Fibroblast of mammary gland (primary cell): Measurements from ENCODE around the gene PCNX3.

Experiments used
- DNase-seq: peaks from one replicate; pipeline ENCODE4 v3.0.0-alpha.2; 2010; ENCODE audit warnings: low read depth
- H3K4me3 ChIP-seq: 2 replicates; pipeline ENCODE4 v1.5.1; 2011; ENCODE audit warnings: low read depth, mild to moderate bottlenecking, low read length, moderate library complexity; ENCODE audit not compliant: control insufficient read depth
- CTCF ChIP-seq: conservative IDR thresholded peaks from 2 replicates; pipeline ENCODE4 v1.5.1; 2011; ENCODE audit warnings: low read depth, low read length, inconsistent platforms; ENCODE audit not compliant: control insufficient read depth, insufficient read depth

PCNX3 gene

DNA sequence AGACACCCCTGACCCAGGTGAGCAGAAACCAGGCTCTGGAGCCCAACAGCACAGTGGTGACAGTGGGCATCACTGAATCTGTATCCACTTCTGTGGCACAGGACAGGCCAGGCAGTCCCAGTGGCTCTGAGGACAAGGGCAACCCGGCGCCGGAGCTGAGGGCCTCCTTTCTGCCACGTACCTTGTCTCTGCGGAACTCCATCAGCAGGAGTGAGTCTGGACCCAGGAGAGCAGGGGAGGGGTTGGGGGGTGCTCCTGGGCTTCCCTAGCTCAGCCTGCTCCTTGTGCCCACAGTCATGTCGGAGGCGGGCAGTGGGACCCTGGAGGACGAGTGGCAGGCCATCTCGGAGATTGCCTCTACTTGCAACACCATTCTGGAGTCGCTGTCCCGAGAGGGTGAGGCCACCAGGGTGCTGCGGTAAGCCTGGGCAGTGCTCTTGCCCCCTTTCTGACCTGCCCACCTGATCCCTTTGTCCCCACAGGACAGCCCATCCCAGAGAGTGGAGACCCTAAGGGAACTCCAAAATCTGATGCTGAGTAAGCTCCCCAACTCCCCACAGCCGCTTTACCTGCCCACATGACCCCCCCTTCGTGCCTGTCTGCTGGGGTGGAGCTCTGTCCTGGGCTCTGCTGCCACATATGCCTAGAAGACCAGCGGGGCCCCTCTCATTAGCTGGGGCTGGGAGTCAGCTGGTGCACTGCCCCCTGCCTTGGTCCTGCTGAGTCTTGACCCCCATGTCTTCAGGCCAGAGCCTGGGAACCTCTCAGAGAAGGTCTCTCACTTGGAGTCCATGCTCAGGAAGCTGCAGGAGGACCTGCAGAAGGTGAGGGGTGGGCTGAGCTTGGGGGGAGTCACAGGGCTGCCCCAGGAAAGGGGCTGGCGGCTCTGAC lies 34.3 kb downstream of the PCNX3 start:
- no peak for DNase-seq
- H3K4me3 ChIP-seq: no peak overlapping the region
- TF ChIP-seq CTCF: no peak

- no peak for TF ChIP-seq CTCF
- H3K4me3 ChIP-seq: no peak overlapping the region
- DNase-seq: no peak
These were observed 35.2 kb downstream of the PCNX3 start for GRCh38 chr11:65650547-65651338.

DNA sequence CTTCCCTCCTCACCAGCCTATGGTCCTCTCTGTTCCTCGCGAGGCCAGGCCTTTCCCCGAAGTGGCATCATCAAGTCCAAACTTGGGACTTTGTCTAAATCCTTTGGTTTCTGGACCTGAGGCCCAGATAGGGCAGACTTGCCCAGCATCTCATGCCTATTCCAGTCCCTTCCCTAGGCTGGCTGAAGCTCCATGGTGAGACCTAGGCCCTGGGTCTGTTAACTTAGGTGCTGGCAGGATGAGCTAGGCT lies 35.7 kb downstream of the PCNX3 start:
- DNase-seq: no peak
- no peak overlapping the region for H3K4me3 ChIP-seq
- TF ChIP-seq CTCF: no peak

DNA sequence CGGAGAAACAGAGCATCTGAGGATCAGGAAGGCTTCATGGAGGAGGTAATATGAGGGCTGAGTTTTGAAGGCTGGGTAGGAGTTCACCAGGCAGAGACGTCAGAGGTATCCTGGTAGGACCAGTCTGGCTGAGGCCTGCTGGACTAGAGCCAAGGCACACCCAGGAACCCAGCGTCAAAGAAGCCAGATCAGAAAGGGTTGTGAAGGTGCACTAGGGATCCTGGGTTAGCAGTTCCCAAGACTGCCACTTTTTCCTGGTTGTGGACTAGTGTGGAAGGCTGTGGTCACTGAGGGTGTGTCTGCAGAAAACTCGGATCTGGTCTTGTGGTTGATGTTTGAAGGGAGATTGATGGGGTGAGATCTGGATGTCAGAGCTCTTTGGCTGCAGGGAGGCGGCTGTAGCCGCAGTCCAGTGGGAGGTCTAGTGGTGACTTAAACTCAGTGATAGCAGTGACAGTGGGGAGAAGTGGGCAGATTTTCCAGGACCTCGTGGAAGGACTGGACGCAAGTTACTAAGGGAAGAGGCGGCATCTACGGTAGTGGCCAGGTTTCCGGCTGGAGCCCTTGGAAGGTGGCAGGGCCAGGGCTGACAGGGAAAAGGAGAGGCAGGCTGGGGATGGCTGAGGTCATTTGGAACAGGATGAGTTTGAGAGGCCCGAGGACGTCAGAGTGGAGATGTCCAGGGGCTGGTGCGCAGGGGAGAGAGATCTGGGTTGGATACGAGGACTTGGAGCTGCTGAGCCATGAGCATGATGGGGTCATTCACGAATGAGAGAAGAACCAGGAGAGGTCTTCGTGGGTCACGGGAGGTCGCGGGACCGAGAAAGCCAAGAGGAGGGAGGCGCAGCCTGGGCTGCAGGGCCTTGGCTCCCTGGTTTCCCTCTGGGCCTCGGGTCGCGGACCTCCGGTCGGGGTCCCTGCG lies 36.3 kb downstream of the PCNX3 start:
- TF ChIP-seq CTCF: no peak
- peak overlapping the region; percentile 33 for H3K4me3 ChIP-seq
- DNase-seq: peak; percentile 60

DNA sequence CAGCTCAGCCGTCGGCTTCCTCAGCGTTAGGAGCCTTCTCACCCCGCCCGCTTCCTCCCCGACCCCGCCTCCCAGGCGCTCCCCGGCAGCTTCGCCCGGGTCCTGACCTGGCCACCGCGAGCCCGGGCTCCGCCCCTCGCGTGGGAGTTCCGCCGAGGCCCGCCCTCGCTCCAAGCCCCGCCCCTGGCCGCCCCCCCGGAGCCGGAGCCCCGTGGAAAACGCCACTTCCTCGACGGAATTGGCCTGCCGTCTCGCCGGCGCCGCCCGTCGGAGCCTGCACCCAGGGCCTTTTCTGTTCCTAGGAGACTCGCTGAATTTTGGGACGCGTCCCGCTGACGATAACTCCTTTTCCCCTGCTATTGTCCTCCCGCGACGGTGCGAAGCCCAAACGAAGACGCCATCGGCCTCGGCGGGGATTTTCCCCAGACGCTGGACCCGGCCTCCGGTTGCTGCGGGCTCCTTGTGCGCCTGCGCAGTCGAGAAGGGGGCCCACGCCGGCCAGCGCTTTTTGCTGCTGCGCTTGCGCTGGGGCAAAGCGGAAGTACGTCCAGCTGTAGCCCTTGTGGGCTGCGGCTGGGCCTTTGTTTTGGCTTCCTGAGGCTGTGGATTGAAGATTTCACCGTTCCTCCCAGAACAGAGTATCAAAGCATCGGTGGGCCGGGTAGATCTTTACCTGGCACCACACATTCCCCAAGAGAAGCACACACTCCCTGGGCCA lies 37.1 kb downstream of the PCNX3 start:
- DNase-seq: peak; percentile 89
- TF ChIP-seq CTCF: no peak
- peak overlapping the region; percentile 54 for H3K4me3 ChIP-seq
